ENCODE data around the gene ELOVL7. TPM values are rescaled to one million over a fixed set of nuclear protein-coding genes. Genes with fewer than 3 reads are reported as not detected.
"Not testable (repeated sequence)": the region's sequence is repeated elsewhere in the genome, so short reads cannot be mapped to it uniquely, and the experiment has no call there.

Gene ELOVL7
- total RNA-seq, 4 donors from 2014 or later, result 1.2 to 7.0 (median 5.3) TPM

GRCh38 chr5:60870857-60871256 lies 26.8 kb upstream of the ELOVL7 start:
- H3K9me3 ChIP-seq, result peaks cover 0 to 15% (median 9%) of the 10 kb centered on the region in 4 donors
- TF ChIP-seq POLR2AphosphoS5 (IDR thresholded peaks at IDR 0.05) (no peak), CTCF (IDR thresholded peaks at IDR 0.05) (no peak), EP300 (IDR thresholded peaks at IDR 0.05) (no peak), POLR2A (IDR thresholded peaks at IDR 0.05; ENCODE audit: low read depth) (no peak)
- DNase-seq (ENCODE audit: extremely low spot score), result no peak
- H3K36me3 ChIP-seq, result peaks cover 0 to 5% (median 0%) of the 10 kb centered on the region in 4 donors
- intact Hi-C loops (cut with DNase I), result no loop called here
- H3K4me3 ChIP-seq, result no peak overlapping the region
- H3K4me1 ChIP-seq, result no peaks in the 10 kb centered on the region
- H3K27me3 ChIP-seq, result no peaks in the 10 kb centered on the region
- H3K27ac ChIP-seq (replicated peaks in 1 of 4), result no peak overlapping the region
- 97% methylated on average over 3 of the region's 3 CpGs for WGBS

GRCh38 chr5:60860572-60860971 lies 16.5 kb upstream of the ELOVL7 start:
- H3K27ac ChIP-seq (replicated peaks in 1 of 4); DNase-seq (ENCODE audit: extremely low spot score); H3K9me3 ChIP-seq; intact Hi-C loops (cut with DNase I); H3K36me3 ChIP-seq; H3K4me1 ChIP-seq; H3K27me3 ChIP-seq; H3K4me3 ChIP-seq: not testable (repeated sequence)
- WGBS, result 93% methylated on average over 16 of the region's 16 CpGs

GRCh38 chr5:60856066-60856465 lies 12.0 kb upstream of the ELOVL7 start:
- DNase-seq (ENCODE audit: extremely low spot score), result no peak
- peaks cover 0 to 6% (median 2%) of the 10 kb centered on the region in 4 donors for H3K9me3 ChIP-seq
- no peaks in the 10 kb centered on the region for H3K27me3 ChIP-seq
- H3K36me3 ChIP-seq, result no peaks in the 10 kb centered on the region
- WGBS, result 89% methylated on average over 1 of the region's 1 CpG
- H3K4me1 ChIP-seq, result no peaks in the 10 kb centered on the region
- intact Hi-C loops (cut with DNase I), result no loop called here
- no peak overlapping the region for H3K27ac ChIP-seq (replicated peaks in 1 of 4)
- TF ChIP-seq POLR2AphosphoS5 (IDR thresholded peaks at IDR 0.05) (no peak), CTCF (IDR thresholded peaks at IDR 0.05) (no peak)
- H3K4me3 ChIP-seq, result no peak overlapping the region

GRCh38 chr5:60852940-60853339 lies 8.9 kb upstream of the ELOVL7 start:
- WGBS, result 33% methylated on average over 3 of the region's 3 CpGs
- TF ChIP-seq CTCF (IDR thresholded peaks at IDR 0.05), result no peak
- TF ChIP-seq POLR2A (IDR thresholded peaks at IDR 0.05; ENCODE audit: low read depth), result no peak
- TF ChIP-seq POLR2AphosphoS5 (IDR thresholded peaks at IDR 0.05), result no peak
- no peak for TF ChIP-seq EP300 (IDR thresholded peaks at IDR 0.05)
- Histone ChIP-seq H3K27ac (replicated peaks in 1 of 4) (no peak overlapping the region), H3K4me3 (no peak overlapping the region), H3K4me1 (no peaks in the 10 kb centered on the region), H3K36me3 (no peaks in the 10 kb centered on the region), H3K27me3 (no peaks in the 10 kb centered on the region), H3K9me3 (no peaks in the 10 kb centered on the region)
- intact Hi-C loops (cut with DNase I), result no loop called here
- no peak for DNase-seq (ENCODE audit: extremely low spot score)

GRCh38 chr5:60852317-60852716 lies 8.2 kb upstream of the ELOVL7 start:
- TF ChIP-seq CTCF (IDR thresholded peaks at IDR 0.05), result no peak
- TF ChIP-seq POLR2AphosphoS5 (IDR thresholded peaks at IDR 0.05), result no peak
- TF ChIP-seq EP300 (IDR thresholded peaks at IDR 0.05), result no peak
- no peak for TF ChIP-seq POLR2A (IDR thresholded peaks at IDR 0.05; ENCODE audit: low read depth)
- H3K4me1 ChIP-seq, result no peaks in the 10 kb centered on the region
- H3K27me3 ChIP-seq, result no peaks in the 10 kb centered on the region
- H3K4me3 ChIP-seq, result no peak overlapping the region
- no peaks in the 10 kb centered on the region for H3K36me3 ChIP-seq
- 61% methylated on average over 2 of the region's 2 CpGs for WGBS
- no peak for DNase-seq (ENCODE audit: extremely low spot score)
- no peak overlapping the region for H3K27ac ChIP-seq (replicated peaks in 1 of 4)
- H3K9me3 ChIP-seq, result no peaks in the 10 kb centered on the region
- intact Hi-C loops (cut with DNase I), result no loop called here

Data from esophagus muscularis mucosa (tissue), 4 donors.